SK-N-SH (cell line): ENCODE measurements around the gene ITPA. TPM values are rescaled to one million over a fixed set of nuclear protein-coding genes. Genes with fewer than 3 reads are reported as not detected.
A peak's percentile ranks its signal among the peaks of the same experiment; 100 is the strongest.

Experiments
- CTCF ChIA-PET: fragments of 300-600, 350-600 bp; formaldehyde crosslinking; extraction: SDS; loops from one replicate; lab custom pipeline; 2021; lab: Yijun Ruan, JAX
- POLR2A ChIA-PET: fragments of 350-600 bp; sonication (Branson Sonifier 250); formaldehyde crosslinking; extraction: SDS; loops from one replicate; lab custom pipeline; 2020; ENCODE audit warnings: antibody characterized with exemption, inconsistent platforms; lab: Yijun Ruan, JAX
- DNase-seq: peaks from one replicate; pipeline ENCODE4 v3.0.0; 2012
- H2AFZ ChIP-seq: fragments of 200-600 bp; sonication (generic); 2 replicates; pipeline ENCODE4 v1.8.1; 2016; ENCODE audit warnings: antibody characterized with exemption, mild to moderate bottlenecking, low read depth
- H3F3A ChIP-seq: fragments of 200-600 bp; sonication (generic); replicated peaks from 2 replicates; pipeline ENCODE3; 2016; ENCODE audit warnings: antibody characterized with exemption, mild to moderate bottlenecking; ENCODE audit not compliant: insufficient read depth
- H3K27ac ChIP-seq, 2 experiments: fragments of 200-500 bp in 1 of 2; fragments of 200-600 bp in 1 of 2; sonication (Bioruptor generic) in 1 of 2; sonication (generic), shearing (Covaris generic) in 1 of 2; 2 replicates each; pipeline versions ENCODE4 v1.5.1 to v1.6.1; 2014 to 2016; ENCODE audit warnings: low read depth in 2 of 2, inconsistent platforms in 1 of 2, low read length in 1 of 2, mild to moderate bottlenecking in 1 of 2, mixed read lengths in 1 of 2
- H3K27me3 ChIP-seq: fragments of 200-600 bp; sonication (generic), shearing (Covaris generic); 2 replicates; pipeline ENCODE4 v1.6.1; 2016; ENCODE audit warnings: mixed run types; ENCODE audit not compliant: insufficient read depth
- H3K36me3 ChIP-seq, 2 experiments: fragments of 200-500 bp in 1 of 2; fragments of 200-600 bp in 1 of 2; sonication (Bioruptor generic) in 1 of 2; sonication (generic) in 1 of 2; replicated peaks in 1 of 2; 2 replicates each; pipeline versions ENCODE3 to v1.5.1; 2014 to 2016; ENCODE audit warnings: low read length in 1 of 2, mild to moderate bottlenecking in 1 of 2; ENCODE audit not compliant: insufficient read depth in 2 of 2, control insufficient read depth in 1 of 2
- H3K4me1 ChIP-seq, 2 experiments: fragments of 200-500 bp in 1 of 2; fragments of 200-600 bp in 1 of 2; sonication (Bioruptor generic) in 1 of 2; sonication (generic), shearing (Covaris generic) in 1 of 2; 2 replicates each; pipeline versions ENCODE4 v1.5.1 to v1.6.1; 2014 to 2016; ENCODE audit warnings: low read depth in 1 of 2, low read length in 1 of 2, mixed run types in 1 of 2; ENCODE audit not compliant: insufficient read depth in 2 of 2, control insufficient read depth in 1 of 2
- H3K4me2 ChIP-seq: fragments of 200-600 bp; sonication (generic), shearing (Covaris generic); 2 replicates; pipeline ENCODE4 v1.6.1; 2017; ENCODE audit warnings: mixed run types
- H3K4me3 ChIP-seq, 2 experiments: fragments of 200-500 bp in 1 of 2; fragments of 200-600 bp in 1 of 2; sonication (Bioruptor generic) in 1 of 2; sonication (generic), shearing (Covaris generic) in 1 of 2; 2 replicates each; pipeline versions ENCODE4 v1.5.1 to v1.8.1; 2014 to 2016; ENCODE audit warnings: low read depth in 2 of 2, inconsistent platforms in 1 of 2, low read length in 1 of 2, mild to moderate bottlenecking in 1 of 2, mixed read lengths in 1 of 2, moderate library complexity in 1 of 2
- H3K79me2 ChIP-seq: fragments of 200-600 bp; sonication (generic); 2 replicates; pipeline ENCODE4 v1.8.1; 2017; ENCODE audit warnings: mild to moderate bottlenecking; ENCODE audit not compliant: insufficient read depth
- H3K9ac ChIP-seq: fragments of 200-600 bp; sonication (generic); 2 replicates; pipeline ENCODE4 v1.6.1; 2017; ENCODE audit warnings: mixed run types
- H3K9me2 ChIP-seq: fragments of 200-600 bp; sonication (generic); 2 replicates; pipeline ENCODE4 v1.6.1; 2017; ENCODE audit warnings: mixed run types
- H3K9me3 ChIP-seq: fragments of 200-600 bp; sonication (generic); 2 replicates; pipeline ENCODE4 v1.6.1; 2017; ENCODE audit warnings: mixed run types, mild to moderate bottlenecking, moderate library complexity
- H4K20me1 ChIP-seq: fragments of 200-600 bp; sonication (generic); 2 replicates; pipeline ENCODE4 v1.6.1; 2017; ENCODE audit warnings: mild to moderate bottlenecking, mixed run types; ENCODE audit not compliant: insufficient read depth
- CTCF ChIP-seq: fragments of 200-600 bp; sonication (generic); IDR thresholded peaks from 2 replicates; pipeline ENCODE4 v1.6.1; 2017; ENCODE audit warnings: antibody characterized with exemption, mild to moderate bottlenecking, moderate library complexity
- ELF1 ChIP-seq: IDR thresholded peaks from 2 replicates; pipeline ENCODE4 v1.4.0; 2012
- FOSL2 ChIP-seq: IDR thresholded peaks from 2 replicates; pipeline ENCODE4 v1.4.0; 2012; ENCODE audit warnings: low read depth, mild to moderate bottlenecking, moderate library complexity, borderline replicate concordance
- FOXJ3 ChIP-seq: sonication (generic); formaldehyde crosslinking; IDR thresholded peaks from 2 replicates; pipeline ENCODE4 v1.5.1; 2020; ENCODE audit warnings: mild to moderate bottlenecking, missing genetic modification reagents
- FOXM1 ChIP-seq: IDR thresholded peaks from 2 replicates; pipeline ENCODE4 v1.4.0; 2012; ENCODE audit warnings: low read depth, mild to moderate bottlenecking
- IRF3 ChIP-seq: fragments of 150-350 bp; IDR thresholded peaks from 2 replicates; pipeline ENCODE4 v1.6.1; 2016; ENCODE audit warnings: mild to moderate bottlenecking, low read depth, low read length
- JUND ChIP-seq: IDR thresholded peaks from 2 replicates; pipeline ENCODE4 v1.4.0; 2012
- MAX ChIP-seq: IDR thresholded peaks from 2 replicates; pipeline ENCODE4 v1.4.0; 2012; ENCODE audit warnings: low read depth
- MEF2A ChIP-seq: IDR thresholded peaks from 2 replicates; pipeline ENCODE4 v1.4.0; 2012; ENCODE audit warnings: low read depth, borderline replicate concordance
- NFIC ChIP-seq: IDR thresholded peaks from 2 replicates; pipeline ENCODE4 v1.4.0; 2012; ENCODE audit warnings: borderline replicate concordance
- PBX3 ChIP-seq: IDR thresholded peaks from 2 replicates; pipeline ENCODE4; 2012
- POLR2AphosphoS5 ChIP-seq: IDR thresholded peaks from 2 replicates; pipeline ENCODE4 v1.6.1; 2012; ENCODE audit warnings: low read depth, low read length
- REST ChIP-seq: IDR thresholded peaks from 2 replicates; pipeline ENCODE4 v1.6.1; 2012; ENCODE audit warnings: mild to moderate bottlenecking, low read depth, low read length, moderate library complexity
- RFX5 ChIP-seq: IDR thresholded peaks from 2 replicates; pipeline ENCODE4 v1.6.1; 2012; ENCODE audit warnings: mild to moderate bottlenecking, improper control_type of control experiment, low read length
- SIN3A ChIP-seq: IDR thresholded peaks from 2 replicates; pipeline ENCODE4 v1.6.1; 2012; ENCODE audit warnings: low read depth, mild to moderate bottlenecking, low read length, moderate library complexity, borderline replicate concordance
- TEAD4 ChIP-seq: IDR thresholded peaks from 2 replicates; pipeline ENCODE4 v1.4.0; 2012; ENCODE audit warnings: mild to moderate bottlenecking, borderline replicate concordance; ENCODE audit not compliant: insufficient read depth
- WGBS: methylation state at CpG from one replicate; pipeline ENCODE4 v1.1.6; 2017; ENCODE audit warnings: low lambda C conversion rate; 5-methylcytosine and 5-hydroxymethylcytosine counted together
- polyA plus RNA-seq, 3 experiments: library from polyadenylated mRNA; depleted of rRNA; stranded (reverse); fragments of >200 nt; gene quantifications; 2 replicates each; pipeline ENCODE4 v1.2.3, GENCODE V29; 2012

The ITPA gene
- polyA plus RNA-seq, 1 of the 3 experiments (the other 2 are of a cell fraction) = 66.7 TPM

GRCh38 chr20:3239867-3240775, 30.8 kb downstream of the ITPA start:
- POLR2A ChIA-PET = interaction anchor here (0.9 to 1.0 kb wide), 2 partner anchors 8 to 17 kb away, joined by 3 to 6 read pairs; no protein-coding TSS in a partner anchor

More at GRCh38 chr20:3239867-3240775, 30.8 kb downstream of the ITPA start:
- peaks cover 16% of the 10 kb centered on the region for H3K27me3 ChIP-seq
- no peaks in the 10 kb centered on the region for H4K20me1 ChIP-seq
- H3K79me2 ChIP-seq = no peaks in the 10 kb centered on the region
- H3K4me3 ChIP-seq = peak overlapping the region; percentile 58 to 62
- no peak overlapping the region for H3K27ac ChIP-seq
- CTCF ChIA-PET = interaction anchor here (0.7 to 2.0 kb wide), 7 partner anchors 11 to 186 kb away, joined by 3 to 5 read pairs (median 4); no protein-coding TSS in a partner anchor
- no peak for DNase-seq
- H3K36me3 ChIP-seq = no peaks in the 10 kb centered on the region
- peaks cover 0 to 2% of the 10 kb centered on the region in 2 experiments; a peak in 1 of 4 replicates for H3K4me1 ChIP-seq
- no peak for TF ChIP-seq SIN3A
- no peak for TF ChIP-seq TEAD4
- TF ChIP-seq PBX3 = no peak
- no peak for TF ChIP-seq NFIC
- no peak for TF ChIP-seq FOSL2
- no peak for TF ChIP-seq MEF2A
- no peak for TF ChIP-seq RFX5
- no peak for TF ChIP-seq IRF3
- TF ChIP-seq ELF1 = no peak
- no peak for TF ChIP-seq JUND
- TF ChIP-seq MAX = no peak
- TF ChIP-seq FOXJ3 (CRISPR knock-in tag) = no peak
- no peak for TF ChIP-seq POLR2AphosphoS5
- TF ChIP-seq REST = no peak
- no peak for TF ChIP-seq FOXM1
- TF ChIP-seq CTCF = no peak
- H3F3A ChIP-seq = no peaks in the 10 kb centered on the region
- peak overlapping the region; percentile 84 for H3K4me2 ChIP-seq
- H3K9me2 ChIP-seq = no peaks in the 10 kb centered on the region
- H3K9me3 ChIP-seq = no peaks in the 10 kb centered on the region
- H2AFZ ChIP-seq = peak overlapping the region; percentile 92
- H3K9ac ChIP-seq = no peak overlapping the region
- 54% methylated on average over 36 of the region's 54 CpGs for WGBS
